GM23338 (cell line): Measurements from ENCODE around the gene TPSAB1. TPM values are rescaled to one million over a fixed set of nuclear protein-coding genes. Genes with fewer than 3 reads are reported as not detected.
A peak's percentile ranks its signal among the peaks of the same experiment; 100 is the strongest.

Experiments
- ATAC-seq: fragments of 200-7000 bp; cut with Tn5 transposase; 3 replicates; pipeline ENCODE4 v1.9.1; 2020
- DNase-seq: peaks from one replicate; pipeline ENCODE4 v3.0.0-alpha.2; 2015; ENCODE audit warnings: low spot score
- H2AFZ ChIP-seq: fragments of 200-600 bp; sonication (generic); 2 replicates; pipeline ENCODE4 v1.8.0; 2016; ENCODE audit warnings: antibody characterized with exemption, mild to moderate bottlenecking, moderate library complexity
- H3F3A ChIP-seq: fragments of 200-600 bp; sonication (generic); replicated peaks from 2 replicates; pipeline ENCODE4 v1.8.0; 2017; ENCODE audit warnings: antibody characterized with exemption, mixed run types, low read depth
- H3K27ac ChIP-seq: fragments of 200-600 bp; sonication (generic); 2 replicates; pipeline ENCODE4 v1.6.1; 2016; ENCODE audit warnings: low read depth
- H3K27me3 ChIP-seq: fragments of 200-600 bp; sonication (generic); 2 replicates; pipeline ENCODE4 v1.8.0; 2016; ENCODE audit warnings: mild to moderate bottlenecking, mixed run types, moderate library complexity; ENCODE audit not compliant: insufficient read depth
- H3K36me3 ChIP-seq: fragments of 200-600 bp; sonication (generic); 2 replicates; pipeline ENCODE4 v1.8.0; 2016; ENCODE audit warnings: mild to moderate bottlenecking; ENCODE audit not compliant: insufficient read depth
- H3K4me1 ChIP-seq: fragments of 200-600 bp; sonication (generic); 2 replicates; pipeline ENCODE4 v1.8.0; 2016; ENCODE audit warnings: mild to moderate bottlenecking, moderate library complexity; ENCODE audit not compliant: insufficient read depth
- H3K4me2 ChIP-seq: fragments of 200-600 bp; sonication (generic); 2 replicates; pipeline ENCODE4 v1.7.1; 2017; ENCODE audit warnings: mixed run types
- H3K4me3 ChIP-seq: fragments of 200-600 bp; sonication (generic); 2 replicates; pipeline ENCODE4 v1.6.1; 2016; ENCODE audit warnings: mixed run types
- H3K79me2 ChIP-seq: fragments of 200-600 bp; sonication (generic); replicated peaks from 2 replicates; pipeline ENCODE4 v1.8.0; 2017; ENCODE audit warnings: mild to moderate bottlenecking; ENCODE audit not compliant: insufficient read depth
- H3K9me2 ChIP-seq: fragments of 200-600 bp; sonication (generic); 2 replicates; pipeline ENCODE4 v1.8.0; 2017; ENCODE audit not compliant: insufficient read depth
- H4K20me1 ChIP-seq: fragments of 200-600 bp; sonication (generic); replicated peaks from 2 replicates; pipeline ENCODE4 v1.8.0; 2017; ENCODE audit warnings: mild to moderate bottlenecking; ENCODE audit not compliant: insufficient read depth
- H3K27ac Mint-ChIP-seq: 2 replicates; pipeline ENCODE4 v1.8.0; 2020; ENCODE audit warnings: inconsistent platforms, mild to moderate bottlenecking, moderate library complexity, mixed read lengths
- H3K27me3 Mint-ChIP-seq: 3 replicates; pipeline ENCODE4 v1.8.0; 2022; ENCODE audit warnings: low read depth, mild to moderate bottlenecking, moderate library complexity, mixed read lengths, inconsistent platforms; ENCODE audit not compliant: insufficient read depth, poor library complexity
- H3K36me3 Mint-ChIP-seq: 3 replicates; pipeline ENCODE4 v1.8.0; 2021; ENCODE audit warnings: low read depth, mild to moderate bottlenecking, inconsistent platforms, moderate library complexity, mixed read lengths
- H3K4me1 Mint-ChIP-seq: 3 replicates; pipeline ENCODE4 v1.8.0; 2020; ENCODE audit warnings: mild to moderate bottlenecking, inconsistent platforms, mixed read lengths
- H3K4me3 Mint-ChIP-seq: 3 replicates; pipeline ENCODE4 v1.8.0; 2021; ENCODE audit warnings: moderate library complexity, mild to moderate bottlenecking, inconsistent platforms, mixed read lengths
- H3K9me3 Mint-ChIP-seq: 3 replicates; pipeline ENCODE4 v1.8.0; 2020; ENCODE audit warnings: moderate library complexity, mild to moderate bottlenecking, inconsistent platforms, mixed read lengths
- CREB1 ChIP-seq: fragments of 250-450 bp; sonication (Bioruptor Pico); IDR thresholded peaks from 2 replicates; pipeline ENCODE4 v1.5.0; 2020; ENCODE audit warnings: low read depth, mild to moderate bottlenecking, moderate library complexity
- CTCF ChIP-seq, 2 experiments: fragments of 200-600 bp in 1 of 2; sonication (generic) in 1 of 2; conservative IDR thresholded peaks; 2 replicates each; pipeline versions ENCODE4 v1.5.1 to v1.6.1; 2016 to 2017; ENCODE audit warnings: antibody characterized with exemption in 2 of 2, low read depth in 2 of 2, mild to moderate bottlenecking in 2 of 2, moderate library complexity in 1 of 2
- ETS1 ChIP-seq: IDR thresholded peaks from 2 replicates; pipeline ENCODE4 v1.6.1; 2016; ENCODE audit warnings: antibody characterized with exemption
- EZH2 ChIP-seq: fragments of 200-600 bp; sonication (generic); IDR thresholded peaks from one replicate; pipeline ENCODE4 v1.8.0; 2017; ENCODE audit warnings: antibody characterized with exemption, mild to moderate bottlenecking, low read depth; ENCODE audit not compliant: unreplicated experiment
- ZNF331 ChIP-seq: fragments of 250-450 bp; sonication (Bioruptor Pico); IDR thresholded peaks from 2 replicates; pipeline ENCODE4 v1.5.0; 2020; ENCODE audit warnings: low read depth, mild to moderate bottlenecking, moderate library complexity
- polyA plus RNA-seq: library from polyadenylated mRNA; unstranded; fragments of >200 nt; fragmentation: Nextera tagmentation; extraction: Ambion mirVana; gene quantifications from 2 replicates; pipeline ENCODE4 v1.2.1, GENCODE V29; 2016
- total RNA-seq: library from RNA; depleted of rRNA; stranded (reverse); fragments of >200 nt; shearing (Covaris generic); gene quantifications from 2 replicates; pipeline ENCODE4 v1.2.3, GENCODE V29; 2014
- TF ChIP-seq, protein P1 (sequence below): IDR thresholded peaks from one replicate; pipeline ENCODE4 v1.6.1; 2018; ENCODE audit warnings: antibody characterized with exemption; ENCODE audit not compliant: unreplicated experiment

The TPSAB1 gene
- total and polyA plus RNA-seq, 2 experiments from 2014 or later: not detected

DNA sequence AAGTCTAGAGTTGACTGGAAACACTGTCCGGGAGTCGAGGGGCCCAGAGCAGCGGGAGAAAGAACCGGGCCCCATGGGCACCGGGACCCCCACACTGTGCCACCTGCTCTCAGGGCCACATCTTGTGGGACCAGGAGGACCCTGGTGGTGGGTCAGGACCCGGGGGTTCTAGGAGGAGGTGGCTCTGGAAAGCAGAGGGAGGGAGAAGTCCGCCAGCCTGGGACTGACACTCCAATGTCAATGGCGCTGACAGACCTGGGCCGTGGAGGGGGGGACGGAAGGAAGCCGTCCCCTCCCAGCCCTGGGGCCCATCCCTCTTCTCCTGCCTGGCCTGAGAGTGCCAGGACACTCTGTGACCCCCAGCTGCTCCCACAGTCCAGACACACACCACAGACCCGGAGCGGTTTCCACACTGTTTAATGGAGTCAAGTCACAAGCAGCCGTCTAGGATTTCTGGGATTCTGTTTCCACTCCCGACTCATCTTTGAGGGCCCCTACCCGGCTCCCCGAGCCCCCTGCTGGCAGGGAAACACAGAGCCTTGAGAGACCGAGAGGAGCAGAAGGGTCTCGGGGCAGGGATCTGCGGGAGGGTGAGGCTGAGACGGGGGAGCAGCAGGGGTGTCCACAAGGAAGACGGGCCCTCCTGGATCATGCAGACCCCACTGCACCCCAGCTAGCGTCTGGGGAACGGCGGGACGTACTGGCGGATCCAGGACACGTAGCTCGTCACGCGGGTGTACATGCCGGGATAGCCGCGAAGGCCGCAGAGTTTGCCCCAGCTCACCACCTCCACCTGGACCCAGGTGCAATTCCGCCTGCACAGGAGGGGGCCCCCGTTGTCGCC, 45.4 kb downstream of the TPSAB1 start:
- H3K27ac Mint-ChIP-seq: no peak overlapping the region
- peaks cover 27% of the 10 kb centered on the region for H3K4me1 Mint-ChIP-seq
- Histone ChIP-seq H4K20me1 (no peaks in the 10 kb centered on the region), H3K4me3 (no peak overlapping the region), H3K9me2 (no peaks in the 10 kb centered on the region), H3K4me2 (no peak overlapping the region), H3K27me3 (peaks cover 22% of the 10 kb centered on the region), H3K4me1 (peaks cover 19% of the 10 kb centered on the region; the same call in 1 of the 2 replicates), H3K36me3 (no peaks in the 10 kb centered on the region), H3F3A (no peaks in the 10 kb centered on the region), H3K79me2 (no peaks in the 10 kb centered on the region), H2AFZ (0 out of 2 replicates have a peak overlapping the region, but pooled peaks have one; percentile 43), H3K27ac (no peak overlapping the region)
- H3K36me3 Mint-ChIP-seq: no peaks in the 10 kb centered on the region
- peaks cover 35% of the 10 kb centered on the region for H3K27me3 Mint-ChIP-seq
- peak; percentile 20 for ATAC-seq
- peak; percentile 66 for DNase-seq
- no peak overlapping the region for H3K4me3 Mint-ChIP-seq
- H3K9me3 Mint-ChIP-seq: no peaks in the 10 kb centered on the region
- peak; percentile 40 for TF ChIP-seq CTCF (conservative IDR thresholded peaks at IDR 0.05; ENCODE audit: low read depth in 2 of 2)
- TF ChIP-seq ETS1: no peak
- TF ChIP-seq ZNF331: no peak
- TF ChIP-seq, protein P1, sequence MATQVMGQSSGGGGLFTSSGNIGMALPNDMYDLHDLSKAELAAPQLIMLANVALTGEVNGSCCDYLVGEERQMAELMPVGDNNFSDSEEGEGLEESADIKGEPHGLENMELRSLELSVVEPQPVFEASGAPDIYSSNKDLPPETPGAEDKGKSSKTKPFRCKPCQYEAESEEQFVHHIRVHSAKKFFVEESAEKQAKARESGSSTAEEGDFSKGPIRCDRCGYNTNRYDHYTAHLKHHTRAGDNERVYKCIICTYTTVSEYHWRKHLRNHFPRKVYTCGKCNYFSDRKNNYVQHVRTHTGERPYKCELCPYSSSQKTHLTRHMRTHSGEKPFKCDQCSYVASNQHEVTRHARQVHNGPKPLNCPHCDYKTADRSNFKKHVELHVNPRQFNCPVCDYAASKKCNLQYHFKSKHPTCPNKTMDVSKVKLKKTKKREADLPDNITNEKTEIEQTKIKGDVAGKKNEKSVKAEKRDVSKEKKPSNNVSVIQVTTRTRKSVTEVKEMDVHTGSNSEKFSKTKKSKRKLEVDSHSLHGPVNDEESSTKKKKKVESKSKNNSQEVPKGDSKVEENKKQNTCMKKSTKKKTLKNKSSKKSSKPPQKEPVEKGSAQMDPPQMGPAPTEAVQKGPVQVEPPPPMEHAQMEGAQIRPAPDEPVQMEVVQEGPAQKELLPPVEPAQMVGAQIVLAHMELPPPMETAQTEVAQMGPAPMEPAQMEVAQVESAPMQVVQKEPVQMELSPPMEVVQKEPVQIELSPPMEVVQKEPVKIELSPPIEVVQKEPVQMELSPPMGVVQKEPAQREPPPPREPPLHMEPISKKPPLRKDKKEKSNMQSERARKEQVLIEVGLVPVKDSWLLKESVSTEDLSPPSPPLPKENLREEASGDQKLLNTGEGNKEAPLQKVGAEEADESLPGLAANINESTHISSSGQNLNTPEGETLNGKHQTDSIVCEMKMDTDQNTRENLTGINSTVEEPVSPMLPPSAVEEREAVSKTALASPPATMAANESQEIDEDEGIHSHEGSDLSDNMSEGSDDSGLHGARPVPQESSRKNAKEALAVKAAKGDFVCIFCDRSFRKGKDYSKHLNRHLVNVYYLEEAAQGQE: no peak

- Histone ChIP-seq H3F3A (no peaks in the 10 kb centered on the region), H3K79me2 (no peaks in the 10 kb centered on the region), H3K4me3 (no peak overlapping the region), H2AFZ (no peak overlapping the region), H3K4me2 (no peak overlapping the region), H3K36me3 (no peaks in the 10 kb centered on the region), H3K27me3 (peaks cover 30% of the 10 kb centered on the region), H4K20me1 (no peaks in the 10 kb centered on the region), H3K27ac (no peak overlapping the region), H3K4me1 (peaks cover 19% of the 10 kb centered on the region; the same call in 1 of the 2 replicates), H3K9me2 (no peaks in the 10 kb centered on the region)
- ATAC-seq (no peak), DNase-seq (no peak)
- no peak for TF ChIP-seq EZH2
- no peak for TF ChIP-seq ETS1
- no peak for TF ChIP-seq CREB1 (CRISPR knock-in tag)
- Mint-ChIP-seq H3K27me3 (peaks cover 43% of the 10 kb centered on the region), H3K27ac (no peak overlapping the region), H3K36me3 (no peaks in the 10 kb centered on the region), H3K4me3 (no peak overlapping the region), H3K4me1 (peaks cover 31% of the 10 kb centered on the region), H3K9me3 (no peaks in the 10 kb centered on the region)
These were observed 46.1 kb downstream of the TPSAB1 start for GRCh38 chr16:1286513-1287094.
